A549 (cell line): ENCODE results near the gene ATP9A. TPM values are rescaled to one million over a fixed set of nuclear protein-coding genes. Genes with fewer than 3 reads are reported as not detected.
"Not testable (repeated sequence)": the region's sequence is repeated elsewhere in the genome, so short reads cannot be mapped to it uniquely, and the experiment has no call there.

Experiments
- ATAC-seq, 2 experiments: fragments of 200-7000 bp in 1 of 2; fragments of >200 bp in 1 of 2; cut with Nextera tagmentation in 1 of 2; cut with Tn5 transposase in 1 of 2; 3 replicates each; pipeline versions ENCODE4 v1.8.0 to v1.9.1; 2018 to 2020; ENCODE audit warnings: mild to moderate bottlenecking in 1 of 2, moderate library complexity in 1 of 2
- CTCF ChIA-PET: fragments of 300-600 bp; sonication (Branson Sonifier 250); formaldehyde crosslinking; extraction: SDS; loops from one replicate; lab custom pipeline; 2021; ENCODE audit warnings: antibody characterized with exemption, inconsistent platforms; lab: Yijun Ruan, JAX
- POLR2A ChIA-PET: fragments of 350-600 bp; formaldehyde crosslinking; extraction: SDS; loops from one replicate; lab custom pipeline; 2021; ENCODE audit warnings: antibody characterized with exemption, inconsistent platforms; lab: Yijun Ruan, JAX
- DNase-seq, 2 experiments: peaks; one replicate each; pipeline versions ENCODE4 v3.0.0 to v3.0.0-alpha.2; 2011 to 2016; ENCODE audit warnings: low read depth in 1 of 2, low spot score in 1 of 2
- FAIRE-seq: peaks from 2 replicates; lab custom pipeline; 2011; peaks lifted over from hg19 to GRCh38; lab: Jason Lieb, UNC
- H3K27ac ChIP-seq, 2 experiments: fragments of >200 bp; sonication (Bioruptor Twin); formaldehyde crosslinking; 3 replicates each; pipeline ENCODE4 v1.5.1; 2016 to 2017
- H3K4me1 ChIP-seq: fragments of >200 bp; sonication (Bioruptor Twin); formaldehyde crosslinking; 3 replicates; pipeline ENCODE4 v1.6.1; 2016
- H3K4me2 ChIP-seq: fragments of >200 bp; sonication (Bioruptor Twin); formaldehyde crosslinking; 3 replicates; pipeline ENCODE4 v1.6.1; 2016
- H3K4me3 ChIP-seq: fragments of >200 bp; sonication (Bioruptor Twin); formaldehyde crosslinking; 3 replicates; pipeline ENCODE4 v1.5.1; 2016
- H3K9me3 ChIP-seq: fragments of >200 bp; sonication (Bioruptor Twin); formaldehyde crosslinking; 3 replicates; pipeline ENCODE4 v1.6.1; 2016
- ATOH8 ChIP-seq: fragments of 250-450 bp; sonication (Bioruptor Pico); IDR thresholded peaks from 2 replicates; pipeline ENCODE4 v1.5.0; 2020; ENCODE audit warnings: low read depth, mild to moderate bottlenecking, moderate library complexity
- BHLHE40 ChIP-seq: IDR thresholded peaks from 2 replicates; pipeline ENCODE4 v1.6.1; 2012; ENCODE audit warnings: low read depth, low read length, inconsistent platforms
- CBX2 ChIP-seq: fragments of 200-600 bp; sonication (generic); IDR thresholded peaks from 2 replicates; pipeline ENCODE4 v1.6.1; 2016; ENCODE audit warnings: low read depth, mild to moderate bottlenecking, borderline replicate concordance
- CBX8 ChIP-seq: fragments of 200-600 bp; sonication (generic); IDR thresholded peaks from 2 replicates; pipeline ENCODE4 v1.6.1; 2016
- CHD4 ChIP-seq: fragments of 200-600 bp; sonication (generic); IDR thresholded peaks from 2 replicates; pipeline ENCODE4 v1.6.1; 2016; ENCODE audit warnings: antibody characterized with exemption, mild to moderate bottlenecking, borderline replicate concordance
- EHMT2 ChIP-seq: fragments of 200-600 bp; sonication (generic); IDR thresholded peaks from 2 replicates; pipeline ENCODE4 v1.6.1; 2016; ENCODE audit warnings: antibody characterized with exemption, low read depth, mild to moderate bottlenecking, moderate library complexity
- ESRRA ChIP-seq: fragments of 150-350 bp; IDR thresholded peaks from 2 replicates; pipeline ENCODE4 v1.6.1; 2014; ENCODE audit warnings: mild to moderate bottlenecking, low read length, borderline replicate concordance
- FOSL2 ChIP-seq, 2 experiments: fragments of 450-650 bp in 1 of 2; fragments of >200 bp in 1 of 2; sonication (Bioruptor Twin) in 1 of 2; formaldehyde crosslinking; IDR thresholded peaks; 2 replicates each; pipeline versions ENCODE4 v1.5.0 to v1.6.1; 2016 to 2020; ENCODE audit warnings: mild to moderate bottlenecking in 1 of 2, moderate library complexity in 1 of 2
- GATA3 ChIP-seq: IDR thresholded peaks from 2 replicates; pipeline ENCODE4 v1.6.1; 2012; ENCODE audit warnings: borderline replicate concordance
- HDAC2 ChIP-seq: fragments of 200-600 bp; sonication (generic); IDR thresholded peaks from 2 replicates; pipeline ENCODE4 v1.6.1; 2016
- HOXB5 ChIP-seq: fragments of 250-450 bp; sonication (Bioruptor Pico); IDR thresholded peaks from 2 replicates; pipeline ENCODE4 v1.5.0; 2020; ENCODE audit warnings: mild to moderate bottlenecking, moderate library complexity
- JUN ChIP-seq, 2 experiments: fragments of >200 bp; sonication (Bioruptor Twin); formaldehyde crosslinking; IDR thresholded peaks; 2 replicates in 1 of 2; 3 replicates in 1 of 2; pipeline ENCODE4 v1.6.1; 2016 to 2017
- JUNB ChIP-seq: fragments of >200 bp; sonication (Bioruptor Twin); formaldehyde crosslinking; IDR thresholded peaks from 2 replicates; pipeline ENCODE4 v1.6.1; 2016
- MAFK ChIP-seq: fragments of 450-650 bp; IDR thresholded peaks from 2 replicates; pipeline ENCODE4 v1.6.1; 2014; ENCODE audit not compliant: partially characterized antibody
- MAX ChIP-seq: IDR thresholded peaks from 2 replicates; pipeline ENCODE4 v1.6.1; 2012
- MYC ChIP-seq: IDR thresholded peaks from 2 replicates; pipeline ENCODE4 v1.6.1; 2012; ENCODE audit warnings: mild to moderate bottlenecking, inconsistent platforms, low read length, improper control_type of control experiment, borderline replicate concordance
- RNF2 ChIP-seq: fragments of 200-600 bp; sonication (generic); IDR thresholded peaks from 2 replicates; pipeline ENCODE4 v1.6.1; 2016; ENCODE audit warnings: low read depth, mild to moderate bottlenecking, antibody characterized with exemption, moderate library complexity, borderline replicate concordance
- TP53 ChIP-seq: fragments of 250-450 bp; sonication (Bioruptor Pico); IDR thresholded peaks from 2 replicates; pipeline ENCODE4 v1.5.0; 2021; ENCODE audit warnings: mild to moderate bottlenecking, moderate library complexity
- ZNF302 ChIP-seq: fragments of 250-450 bp; sonication (Bioruptor Pico); IDR thresholded peaks from 2 replicates; pipeline ENCODE4 v1.9.0; 2021; ENCODE audit warnings: inconsistent platforms, mild to moderate bottlenecking, moderate library complexity
- WGBS: methylation state at CpG from one replicate; pipeline ENCODE4 v1.1.6; 2017; ENCODE audit errors: missing lambda C conversion rate; 5-methylcytosine and 5-hydroxymethylcytosine counted together
- polyA plus RNA-seq, 4 experiments: library from polyadenylated mRNA; depleted of rRNA in 3 of 4; stranded (reverse); fragments of >200 nt; fragmentation: RNase III in 1 of 4; extraction: RNeasy Plus Mini Kit Qiagen cat#74134 plus additional on column Dnase treatment in 1 of 4; gene quantifications; 2 replicates in 3 of 4; 3 replicates in 1 of 4; pipeline ENCODE4 v1.2.3, GENCODE V29; 2011 to 2017

The ATP9A gene
- polyA plus RNA-seq, 2 of the 4 experiments (the other 2 are of a cell fraction): 9.9 to 23.6 TPM

DNA sequence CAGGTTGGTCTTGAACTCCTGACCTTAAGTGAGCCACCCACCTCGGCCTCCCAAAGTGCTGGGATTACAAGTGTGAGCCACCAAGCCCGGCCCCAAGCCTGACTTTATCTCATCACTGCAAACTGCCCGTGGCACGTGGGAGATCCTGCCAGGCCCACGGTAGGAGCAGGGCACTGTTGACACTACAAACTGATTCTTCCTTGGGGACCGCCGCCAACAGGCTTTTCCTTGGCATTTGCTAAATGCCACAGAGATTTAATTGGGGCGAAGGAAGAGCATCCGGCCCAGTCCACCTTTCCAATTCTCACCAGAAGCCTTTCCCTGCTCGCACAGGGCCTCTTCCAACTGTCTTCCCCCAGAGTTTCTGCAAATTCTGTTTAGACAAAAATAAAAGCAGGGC lies 11.0 kb downstream of the ATP9A start:
- POLR2A ChIA-PET: no interaction called here
- H3K4me2 ChIP-seq: no peak overlapping the region
- H3K9me3 ChIP-seq: no peaks in the 10 kb centered on the region
- no peak for ATAC-seq
- no peak for TF ChIP-seq EHMT2
- TF ChIP-seq, all 56 proteins: peak for 0
- H3K4me3 ChIP-seq: no peak overlapping the region
- DNase-seq (no peak), FAIRE-seq (no peak)
- H3K27ac ChIP-seq: peak overlapping the region; percentile 18 to 45; a peak in 3 of 6 replicates
- H3K4me1 ChIP-seq: peaks cover 35% of the 10 kb centered on the region
- WGBS: 79% methylated on average over 10 of the region's 10 CpGs
- CTCF ChIA-PET: no interaction called here

DNA sequence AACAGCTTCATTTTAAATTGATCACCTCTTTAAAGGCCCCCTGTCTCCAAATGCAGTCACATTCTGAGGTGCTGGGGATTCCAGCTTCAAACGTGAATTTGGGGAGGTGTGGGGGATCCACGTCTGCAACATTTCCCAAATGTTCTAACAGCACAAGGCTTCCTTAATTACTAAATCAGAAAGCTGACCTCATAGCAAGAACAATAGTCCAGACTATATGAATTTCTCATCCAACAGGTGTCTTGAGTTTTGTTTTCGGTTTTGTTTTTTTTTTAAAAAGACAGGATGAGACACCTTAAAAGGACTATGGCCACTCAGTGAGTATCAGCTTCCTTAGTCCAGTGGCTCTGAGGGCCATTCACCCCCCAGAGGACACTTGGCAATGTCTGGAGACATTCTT lies 11.5 kb downstream of the ATP9A start:
- H3K9me3 ChIP-seq: no peaks in the 10 kb centered on the region
- ATAC-seq (no peak), FAIRE-seq (no peak), DNase-seq (no peak)
- POLR2A ChIA-PET: no interaction called here
- H3K4me2 ChIP-seq: no peak overlapping the region
- no peak overlapping the region for H3K27ac ChIP-seq
- CTCF ChIA-PET: interaction anchor here (0.6 kb wide), 1 partner anchor 21 kb away, joined by 3 read pairs; no protein-coding TSS in a partner anchor
- peaks cover 39% of the 10 kb centered on the region for H3K4me1 ChIP-seq
- 81% methylated on average over 3 of the region's 3 CpGs for WGBS
- no peak for TF ChIP-seq TP53 (CRISPR knock-in tag)
- TF ChIP-seq ZNF302 (CRISPR knock-in tag): no peak
- H3K4me3 ChIP-seq: no peak overlapping the region

DNA sequence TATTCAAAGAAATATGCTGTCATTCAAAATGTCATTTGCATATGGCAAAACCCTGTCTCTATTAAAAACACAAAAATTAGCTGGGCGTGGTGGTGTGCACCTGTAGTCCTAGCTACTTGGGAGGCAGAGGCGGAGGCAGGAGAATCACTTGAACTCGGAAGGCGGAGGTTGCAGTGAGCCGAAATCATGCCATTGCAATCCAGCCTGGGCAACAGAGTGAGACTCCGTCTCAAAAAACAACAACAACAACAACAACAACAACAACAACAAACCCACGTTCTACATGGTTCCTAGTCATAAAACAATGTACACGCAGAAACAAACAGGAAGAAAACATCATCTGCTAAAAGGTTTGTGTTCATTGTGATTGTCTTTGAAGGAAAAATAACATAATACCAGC lies 15.0 kb downstream of the ATP9A start:
- FAIRE-seq, DNase-seq, ATAC-seq, H3K9me3 ChIP-seq, H3K4me3 ChIP-seq, POLR2A ChIA-PET: not testable (repeated sequence)
- 95% methylated on average over 8 of the region's 8 CpGs for WGBS
- CTCF ChIA-PET: interaction anchor here (0.7 to 6.0 kb wide), 3 partner anchors 14 to 765 kb away, joined by 3 to 25 read pairs (median 3); no protein-coding TSS in a partner anchor
- Histone ChIP-seq H3K27ac (peak overlapping the region; percentile 72 to 89; a peak in 5 of 6 replicates), H3K4me2 (peak overlapping the region; percentile 76), H3K4me1 (peaks cover 44% of the 10 kb centered on the region)

DNA sequence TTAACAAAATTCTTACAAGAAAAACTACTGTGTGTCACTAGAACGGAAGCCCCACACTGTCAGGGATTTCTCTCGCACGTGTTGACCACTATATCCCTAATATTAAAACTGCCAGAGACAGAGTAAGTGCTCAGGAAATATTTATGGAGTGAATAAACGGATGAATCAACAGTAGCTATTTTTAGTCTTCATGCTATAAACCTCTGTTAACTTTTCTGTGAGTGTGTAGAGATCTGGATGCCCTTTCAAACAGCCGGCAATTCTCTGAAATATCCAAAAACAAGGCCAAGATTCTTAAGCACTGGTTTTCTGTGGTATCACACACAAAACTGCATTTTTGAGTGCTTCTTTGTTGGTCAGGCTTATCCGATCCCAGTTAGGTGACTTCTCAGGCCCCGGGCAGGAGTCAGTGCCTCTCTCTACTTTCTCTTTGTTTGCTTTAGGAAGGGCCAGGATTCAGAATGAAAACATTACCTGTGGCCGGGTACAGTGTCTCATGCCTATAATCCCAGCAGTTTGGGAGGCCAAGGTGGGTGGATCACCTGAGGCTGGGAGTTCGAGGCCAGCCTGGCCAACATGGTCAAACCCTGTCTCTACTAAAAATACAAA lies 15.7 kb downstream of the ATP9A start:
- ChIA-PET POLR2A (interaction anchor here (0.7 to 1.0 kb wide), 2 partner anchors 14 to 70 kb away, joined by 3 read pairs; no protein-coding TSS in a partner anchor), CTCF (interaction anchor here (0.6 to 6.0 kb wide), 2 partner anchors 51 to 327 kb away, joined by 5 to 25 read pairs; no protein-coding TSS in a partner anchor)
- WGBS: 4% methylated on average over 9 of the region's 9 CpGs
- Histone ChIP-seq H3K9me3 (no peaks in the 10 kb centered on the region), H3K27ac (peak overlapping the region; percentile 72 to 89), H3K4me3 (0 out of 3 replicates have a peak overlapping the region, but pooled peaks have one; percentile 10), H3K4me1 (peaks cover 52% of the 10 kb centered on the region), H3K4me2 (peak overlapping the region; percentile 76)
- 0 out of 2 replicates have a peak, but pooled peaks have one; percentile 25 for TF ChIP-seq ATOH8
- TF ChIP-seq JUNB: peak; percentile 91
- TF ChIP-seq HDAC2: no peak
- no peak for TF ChIP-seq HOXB5 (CRISPR knock-in tag)
- TF ChIP-seq JUN (IDR thresholded peaks at IDR 0.05): peak; percentile 27 to 63; a peak in 3 of 5 replicates
- TF ChIP-seq MYC: 0 out of 2 replicates have a peak, but pooled peaks have one; percentile 52
- TF ChIP-seq CBX2: no peak
- peak; percentile 89; the same call in 1 of the 2 replicates for TF ChIP-seq CHD4
- 0 out of 2 replicates have a peak, but pooled peaks have one; percentile 69 for TF ChIP-seq FOSL2 (IDR thresholded peaks at IDR 0.05)
- TF ChIP-seq FOSL2 (CRISPR knock-in tag; IDR thresholded peaks at IDR 0.05): peak; percentile 92
- no peak for TF ChIP-seq RNF2
- TF ChIP-seq MAX: peak; percentile 71; the same call in 1 of the 2 replicates
- TF ChIP-seq BHLHE40: peak; percentile 77
- TF ChIP-seq TP53 (CRISPR knock-in tag): no peak
- TF ChIP-seq ESRRA: no peak
- TF ChIP-seq GATA3: peak; percentile 66; the same call in 1 of the 2 replicates
- TF ChIP-seq CBX8: no peak
- TF ChIP-seq MAFK: no peak
- DNase-seq (peak; percentile 40 to 72), ATAC-seq (peak; percentile 42 to 49; a peak in 5 of 6 replicates), FAIRE-seq (no peak)
